Stimulated activated memory B cell treated with anti-CD40 and anti-IgM and Interleukin-4, amounts not matched to agents 10 μg/mL and 1 μg/mL and 100 μg/mL, for 72 hours (primary cell): ENCODE data around the gene DAP.

Experiments used
- ATAC-seq: fragments of 150-1000 bp; cut with Tn5 transposase; 2 replicates; pipeline ENCODE4 v1.10.0; 2021
- H3K27ac Mint-ChIP-seq: one replicate; pipeline ENCODE4 v1.8.0; 2022; ENCODE audit warnings: mild to moderate bottlenecking, mixed read lengths
- H3K27me3 Mint-ChIP-seq: one replicate; pipeline ENCODE4 v1.8.0; 2022; ENCODE audit warnings: mixed read lengths
- H3K36me3 Mint-ChIP-seq: one replicate; pipeline ENCODE4 v1.8.0; 2022; ENCODE audit warnings: mixed read lengths
- H3K4me1 Mint-ChIP-seq: one replicate; pipeline ENCODE4 v1.8.0; 2022; ENCODE audit warnings: mixed read lengths
- H3K4me3 Mint-ChIP-seq: one replicate; pipeline ENCODE4 v1.8.0; 2022; ENCODE audit warnings: mild to moderate bottlenecking, moderate library complexity, mixed read lengths
- H3K9me3 Mint-ChIP-seq: one replicate; pipeline ENCODE4 v1.8.0; 2022; ENCODE audit warnings: mixed read lengths

DAP gene

DNA sequence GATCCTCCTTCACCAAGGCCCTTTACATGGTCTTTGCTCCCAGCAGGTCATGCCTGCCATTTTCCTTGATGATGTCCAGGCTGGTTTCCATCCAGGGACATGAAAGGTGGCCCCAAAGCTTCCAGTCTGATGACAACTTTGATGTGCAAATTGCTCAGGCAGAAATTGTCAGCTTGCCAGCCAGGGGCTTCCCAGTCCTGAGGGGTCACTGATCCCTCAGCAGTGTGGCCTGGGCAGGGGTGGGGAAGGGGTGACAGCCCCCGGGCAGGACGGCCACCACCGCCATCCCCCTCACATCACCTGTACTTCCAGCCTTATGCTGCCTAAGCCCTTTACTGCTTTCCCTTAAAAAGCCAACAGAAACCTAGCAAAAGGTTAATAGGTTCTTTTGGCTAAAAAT, 100.9 kb downstream of the DAP start:
- H3K4me1 Mint-ChIP-seq, result peaks cover 22% of the 10 kb centered on the region
- peaks cover 12% of the 10 kb centered on the region for H3K36me3 Mint-ChIP-seq
- H3K9me3 Mint-ChIP-seq, result no peaks in the 10 kb centered on the region
- ATAC-seq, result no peak
- no peaks in the 10 kb centered on the region for H3K27me3 Mint-ChIP-seq
- no peak overlapping the region for H3K27ac Mint-ChIP-seq
- no peak overlapping the region for H3K4me3 Mint-ChIP-seq

DNA sequence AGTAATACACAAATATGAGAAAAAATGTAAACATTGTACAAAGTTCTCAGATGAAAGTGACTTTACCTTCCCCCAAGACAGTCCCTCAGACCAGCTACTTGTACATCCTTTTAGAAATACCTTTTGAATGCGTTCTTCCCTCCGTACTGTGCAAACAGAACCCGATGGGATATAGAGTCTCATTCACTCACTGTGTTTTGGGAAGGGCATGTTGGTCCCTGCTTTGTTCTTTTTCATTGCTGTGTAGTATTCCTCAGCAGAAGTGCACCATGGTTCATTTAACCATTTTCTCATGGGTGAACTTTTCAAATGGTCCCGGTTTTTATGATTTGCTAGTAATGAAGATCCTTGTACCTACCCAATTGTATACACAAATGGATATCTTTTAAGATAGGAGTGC, 102.8 kb downstream of the DAP start:
- no peak overlapping the region for H3K27ac Mint-ChIP-seq
- H3K27me3 Mint-ChIP-seq, result no peaks in the 10 kb centered on the region

GRCh38 chr5:10655972-10656830, 104.8 kb downstream of the DAP start:
- Mint-ChIP-seq H3K9me3 (no peaks in the 10 kb centered on the region), H3K4me1 (peaks cover 27% of the 10 kb centered on the region), H3K27ac (peak overlapping the region; percentile 60), H3K27me3 (no peaks in the 10 kb centered on the region), H3K4me3 (no peak overlapping the region), H3K36me3 (peaks cover 47% of the 10 kb centered on the region)
- ATAC-seq, result no peak

More for the DNA sequence above, 102.8 kb downstream of the DAP start:
- Mint-ChIP-seq H3K9me3 (no peaks in the 10 kb centered on the region), H3K36me3 (peaks cover 30% of the 10 kb centered on the region), H3K4me1 (peaks cover 39% of the 10 kb centered on the region), H3K4me3 (no peak overlapping the region)
- no peak for ATAC-seq

- peak overlapping the region; percentile 60 for H3K27ac Mint-ChIP-seq
- no peaks in the 10 kb centered on the region for H3K9me3 Mint-ChIP-seq
- H3K36me3 Mint-ChIP-seq, result peaks cover 56% of the 10 kb centered on the region
- H3K4me3 Mint-ChIP-seq, result peak overlapping the region; percentile 39
- no peaks in the 10 kb centered on the region for H3K27me3 Mint-ChIP-seq
- peaks cover 27% of the 10 kb centered on the region for H3K4me1 Mint-ChIP-seq
- peak; percentile 76 for ATAC-seq
Measured at GRCh38 chr5:10655161-10655971, 105.7 kb downstream of the DAP start.

- peaks cover 27% of the 10 kb centered on the region for H3K4me1 Mint-ChIP-seq
- H3K36me3 Mint-ChIP-seq, result peaks cover 62% of the 10 kb centered on the region
- ATAC-seq, result no peak
Measured at GRCh38 chr5:10654566-10654965, 106.5 kb downstream of the DAP start.

GRCh38 chr5:10653751-10654400, 107.2 kb downstream of the DAP start:
- Mint-ChIP-seq H3K27me3 (no peaks in the 10 kb centered on the region), H3K36me3 (peaks cover 63% of the 10 kb centered on the region), H3K4me3 (no peak overlapping the region), H3K4me1 (peaks cover 27% of the 10 kb centered on the region), H3K27ac (peak overlapping the region; percentile 60), H3K9me3 (no peaks in the 10 kb centered on the region)
- no peak for ATAC-seq

More at GRCh38 chr5:10654566-10654965, 106.5 kb downstream of the DAP start:
- Mint-ChIP-seq H3K27ac (peak overlapping the region; percentile 60), H3K4me3 (no peak overlapping the region), H3K9me3 (no peaks in the 10 kb centered on the region), H3K27me3 (no peaks in the 10 kb centered on the region)

- no peaks in the 10 kb centered on the region for H3K9me3 Mint-ChIP-seq
- peaks cover 70% of the 10 kb centered on the region for H3K36me3 Mint-ChIP-seq
- H3K4me3 Mint-ChIP-seq, result no peak overlapping the region
- ATAC-seq, result no peak
- H3K4me1 Mint-ChIP-seq, result peaks cover 27% of the 10 kb centered on the region
- H3K27ac Mint-ChIP-seq, result peak overlapping the region; percentile 39
- no peaks in the 10 kb centered on the region for H3K27me3 Mint-ChIP-seq
Measured at GRCh38 chr5:10653043-10653442, 108.0 kb downstream of the DAP start.

DNA sequence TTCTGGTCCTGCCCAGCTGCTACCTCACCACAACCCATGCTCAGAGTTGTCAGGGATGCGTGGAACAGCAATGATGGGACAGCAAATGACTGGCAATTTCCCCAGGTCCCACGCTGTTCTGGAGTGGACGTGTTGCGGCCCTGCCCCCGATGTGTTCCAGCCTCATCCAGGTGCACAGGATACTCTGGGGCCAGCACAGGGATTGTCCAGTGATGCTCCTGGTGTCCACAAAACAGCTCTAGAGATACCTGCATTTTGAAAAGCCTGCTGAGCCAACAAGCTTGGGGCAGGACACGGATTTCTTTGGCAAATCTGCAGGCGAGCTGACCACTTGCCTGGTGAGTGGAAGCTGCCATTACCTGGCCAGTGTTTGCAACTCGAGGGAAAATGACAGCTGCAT, 108.4 kb downstream of the DAP start:
- H3K4me1 Mint-ChIP-seq, result peaks cover 28% of the 10 kb centered on the region
- ATAC-seq, result no peak

DNA sequence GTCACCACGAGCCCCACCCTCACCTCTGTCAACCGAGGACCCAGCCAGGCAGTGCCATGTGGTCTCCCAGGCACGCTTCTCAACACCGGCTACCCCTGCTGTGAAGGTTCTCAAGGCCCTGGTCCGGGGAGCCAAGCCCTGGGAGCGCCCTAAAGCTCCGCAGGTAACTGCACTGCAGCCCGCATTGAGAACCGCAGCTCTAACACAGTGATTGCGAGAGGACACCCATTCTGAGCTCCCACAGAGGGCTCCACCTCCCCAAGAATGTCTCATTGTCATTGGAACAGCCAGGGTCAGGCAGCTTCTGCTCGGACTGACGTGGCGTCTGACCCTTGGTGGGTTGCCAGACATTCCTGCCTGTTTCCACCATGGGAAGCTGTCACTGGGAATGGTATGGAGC, 108.9 kb downstream of the DAP start:
- H3K27ac Mint-ChIP-seq, result no peak overlapping the region
- H3K4me1 Mint-ChIP-seq, result peaks cover 32% of the 10 kb centered on the region
- no peak for ATAC-seq
- no peaks in the 10 kb centered on the region for H3K27me3 Mint-ChIP-seq
- H3K36me3 Mint-ChIP-seq, result peaks cover 79% of the 10 kb centered on the region
- no peaks in the 10 kb centered on the region for H3K9me3 Mint-ChIP-seq
- H3K4me3 Mint-ChIP-seq, result no peak overlapping the region

More for the DNA sequence above, 108.4 kb downstream of the DAP start:
- H3K27ac Mint-ChIP-seq, result peak overlapping the region; percentile 39
- peaks cover 74% of the 10 kb centered on the region for H3K36me3 Mint-ChIP-seq
- H3K27me3 Mint-ChIP-seq, result no peaks in the 10 kb centered on the region
- H3K9me3 Mint-ChIP-seq, result no peaks in the 10 kb centered on the region
- H3K4me3 Mint-ChIP-seq, result no peak overlapping the region

DNA sequence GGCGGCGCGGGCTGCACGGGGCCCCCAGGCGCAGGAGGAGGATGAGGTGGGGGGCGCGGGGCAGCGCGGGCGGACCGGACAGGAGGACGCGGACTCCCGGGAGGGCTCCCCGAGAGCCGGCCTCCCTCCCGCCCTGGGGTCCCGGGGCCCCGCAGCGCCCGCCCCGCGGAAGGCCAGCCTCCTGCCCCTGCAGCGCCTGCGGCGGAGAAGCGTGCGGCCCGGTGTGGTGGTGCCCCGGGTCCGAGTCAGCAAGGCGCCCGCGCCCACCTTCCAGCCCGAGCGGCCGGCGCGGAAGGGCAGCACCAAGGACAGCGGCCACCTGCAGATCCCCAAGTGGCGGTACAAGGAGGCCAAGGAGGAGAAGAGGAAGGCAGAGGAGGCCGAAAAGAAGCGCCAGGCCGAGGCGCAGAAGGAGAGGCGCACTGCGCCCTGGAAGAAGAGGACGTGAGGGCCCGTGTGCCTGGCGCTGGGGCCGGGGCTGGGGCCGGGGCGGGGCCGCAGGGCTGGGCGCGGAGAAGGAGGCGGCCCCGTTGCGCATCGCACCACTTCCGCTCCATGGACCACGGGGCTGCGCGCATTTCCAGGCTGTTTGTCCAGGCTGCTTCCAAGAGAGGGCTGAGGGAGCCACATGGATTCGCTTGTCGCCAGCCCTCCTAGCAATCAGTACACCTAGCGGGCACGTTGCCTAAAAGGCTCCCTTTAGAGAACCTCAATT, 111.2 kb downstream of the DAP start:
- H3K36me3 Mint-ChIP-seq, result peaks cover 83% of the 10 kb centered on the region
- H3K4me3 Mint-ChIP-seq, result no peak overlapping the region
- H3K27ac Mint-ChIP-seq, result no peak overlapping the region
- peak; percentile 60 for ATAC-seq
- peaks cover 35% of the 10 kb centered on the region for H3K4me1 Mint-ChIP-seq
- no peaks in the 10 kb centered on the region for H3K9me3 Mint-ChIP-seq
- no peaks in the 10 kb centered on the region for H3K27me3 Mint-ChIP-seq

DNA sequence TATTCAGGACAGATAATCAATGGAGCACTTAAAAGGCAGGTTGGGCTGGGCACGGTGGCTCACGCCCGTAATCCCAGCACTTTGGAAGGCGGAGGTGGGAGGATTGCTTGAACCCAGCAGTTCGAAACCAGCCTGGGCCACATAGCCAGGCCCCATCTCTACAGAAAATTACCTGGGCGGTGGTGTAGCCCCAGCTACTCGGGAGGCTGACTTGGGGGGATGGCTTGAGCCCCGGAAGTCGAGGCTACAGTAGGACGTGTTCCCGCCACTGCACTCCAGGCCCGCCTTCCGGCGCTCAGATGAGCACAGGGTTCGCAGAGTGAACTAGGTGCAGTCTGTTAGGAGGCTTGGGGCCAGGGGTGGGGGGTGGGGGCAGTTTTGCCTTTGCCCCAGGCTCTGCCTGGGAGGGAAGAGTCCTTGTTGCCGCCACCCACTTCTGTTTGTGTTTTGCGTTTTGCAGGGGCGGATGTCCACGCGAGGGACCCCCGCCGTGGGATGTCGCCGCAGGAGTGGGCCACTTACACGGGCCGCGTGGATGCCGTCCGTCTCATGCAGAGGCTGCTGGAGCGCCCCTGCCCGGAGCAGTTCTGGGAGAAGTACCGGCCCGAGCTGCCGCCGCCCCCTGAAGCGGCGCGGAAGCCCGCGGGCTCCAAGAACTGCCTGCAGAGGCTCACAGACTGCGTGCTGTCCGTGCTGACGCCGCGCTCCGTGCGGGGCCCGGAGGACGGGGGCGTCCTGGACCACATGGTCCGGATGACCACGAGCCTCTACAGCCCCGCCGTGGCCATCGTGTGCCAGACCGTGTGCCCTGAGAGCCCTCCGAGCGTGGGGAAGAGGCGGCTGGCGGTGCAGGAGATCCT, 112.0 kb downstream of the DAP start:
- H3K27me3 Mint-ChIP-seq, result no peaks in the 10 kb centered on the region
- peaks cover 82% of the 10 kb centered on the region for H3K36me3 Mint-ChIP-seq
- ATAC-seq, result no peak
- no peak overlapping the region for H3K27ac Mint-ChIP-seq
- no peak overlapping the region for H3K4me3 Mint-ChIP-seq
- H3K4me1 Mint-ChIP-seq, result peaks cover 35% of the 10 kb centered on the region
- H3K9me3 Mint-ChIP-seq, result no peaks in the 10 kb centered on the region

GRCh38 chr5:10647640-10648039, 113.4 kb downstream of the DAP start:
- ATAC-seq, result no peak
- peaks cover 43% of the 10 kb centered on the region for H3K4me1 Mint-ChIP-seq
- peak overlapping the region; percentile 36 for H3K27ac Mint-ChIP-seq
- no peaks in the 10 kb centered on the region for H3K27me3 Mint-ChIP-seq
- no peaks in the 10 kb centered on the region for H3K9me3 Mint-ChIP-seq
- H3K4me3 Mint-ChIP-seq, result no peak overlapping the region
- peaks cover 78% of the 10 kb centered on the region for H3K36me3 Mint-ChIP-seq

GRCh38 chr5:10645671-10646070, 115.4 kb downstream of the DAP start:
- H3K36me3 Mint-ChIP-seq, result peaks cover 82% of the 10 kb centered on the region
- no peaks in the 10 kb centered on the region for H3K27me3 Mint-ChIP-seq
- no peak for ATAC-seq
- H3K27ac Mint-ChIP-seq, result peak overlapping the region; percentile 36
- no peak overlapping the region for H3K4me3 Mint-ChIP-seq
- H3K4me1 Mint-ChIP-seq, result peaks cover 60% of the 10 kb centered on the region
- no peaks in the 10 kb centered on the region for H3K9me3 Mint-ChIP-seq

- H3K9me3 Mint-ChIP-seq, result no peaks in the 10 kb centered on the region
- ATAC-seq, result no peak
- H3K4me1 Mint-ChIP-seq, result peaks cover 63% of the 10 kb centered on the region
- H3K27ac Mint-ChIP-seq, result peak overlapping the region; percentile 36
- H3K4me3 Mint-ChIP-seq, result no peak overlapping the region
- peaks cover 82% of the 10 kb centered on the region for H3K36me3 Mint-ChIP-seq
- H3K27me3 Mint-ChIP-seq, result no peaks in the 10 kb centered on the region
Measured at GRCh38 chr5:10645146-10645545, 115.9 kb downstream of the DAP start.
